GM23338 (cell line): ENCODE results near the gene MED7.

Experiments
- CREB1 ChIP-seq: fragments of 250-450 bp; sonication (Bioruptor Pico); IDR thresholded peaks from 2 replicates; pipeline ENCODE4 v1.5.0; 2020; ENCODE audit warnings: low read depth, mild to moderate bottlenecking, moderate library complexity
- EZH2 ChIP-seq: fragments of 200-600 bp; sonication (generic); IDR thresholded peaks from one replicate; pipeline ENCODE4 v1.8.0; 2017; ENCODE audit warnings: antibody characterized with exemption, mild to moderate bottlenecking, low read depth; ENCODE audit not compliant: unreplicated experiment
- EZH2phosphoT487 ChIP-seq: fragments of 200-600 bp; sonication (generic); IDR thresholded peaks from one replicate; pipeline ENCODE4 v1.8.1; 2018; ENCODE audit warnings: antibody characterized with exemption; ENCODE audit not compliant: unreplicated experiment
- JUNB ChIP-seq: IDR thresholded peaks from one replicate; pipeline ENCODE4 v1.6.1; 2016; ENCODE audit warnings: antibody characterized with exemption; ENCODE audit not compliant: unreplicated experiment
- NANOG ChIP-seq: IDR thresholded peaks from 2 replicates; pipeline ENCODE4 v1.6.1; 2016; ENCODE audit warnings: antibody characterized with exemption, borderline replicate concordance
- POLR2AphosphoS5 ChIP-seq: IDR thresholded peaks from 2 replicates; pipeline ENCODE4 v1.6.1; 2016; ENCODE audit warnings: antibody characterized with exemption, low read depth
- STAT1 ChIP-seq: IDR thresholded peaks from one replicate; pipeline ENCODE4 v1.6.1; 2016; ENCODE audit warnings: antibody characterized with exemption; ENCODE audit not compliant: unreplicated experiment
- ZNF114 ChIP-seq: fragments of 250-450 bp; sonication (Bioruptor Pico); IDR thresholded peaks from 2 replicates; pipeline ENCODE4 v1.5.0; 2020; ENCODE audit warnings: mild to moderate bottlenecking, moderate library complexity
- ZNF331 ChIP-seq: fragments of 250-450 bp; sonication (Bioruptor Pico); IDR thresholded peaks from 2 replicates; pipeline ENCODE4 v1.5.0; 2020; ENCODE audit warnings: low read depth, mild to moderate bottlenecking, moderate library complexity
- TF ChIP-seq, protein P1 (sequence below), 2 experiments: fragments of 200-600 bp in 1 of 2; sonication (generic) in 1 of 2; conservative IDR thresholded peaks; 2 replicates each; pipeline versions ENCODE4 v1.5.1 to v1.6.1; 2016 to 2017; ENCODE audit warnings: antibody characterized with exemption in 2 of 2, low read depth in 2 of 2, mild to moderate bottlenecking in 2 of 2, moderate library complexity in 1 of 2
- TF ChIP-seq, protein P2 (sequence below): IDR thresholded peaks from one replicate; pipeline ENCODE4 v1.6.1; 2018; ENCODE audit warnings: antibody characterized with exemption; ENCODE audit not compliant: unreplicated experiment
- TF ChIP-seq, protein P3 (sequence below): IDR thresholded peaks from 2 replicates; pipeline ENCODE4 v1.6.1; 2016; ENCODE audit warnings: antibody characterized with exemption
- TF ChIP-seq, protein P4 (sequence below): fragments of 250-450 bp; sonication (Bioruptor Pico); IDR thresholded peaks from 2 replicates; pipeline ENCODE4 v1.5.0; 2020; ENCODE audit warnings: mild to moderate bottlenecking, moderate library complexity

DNA sequence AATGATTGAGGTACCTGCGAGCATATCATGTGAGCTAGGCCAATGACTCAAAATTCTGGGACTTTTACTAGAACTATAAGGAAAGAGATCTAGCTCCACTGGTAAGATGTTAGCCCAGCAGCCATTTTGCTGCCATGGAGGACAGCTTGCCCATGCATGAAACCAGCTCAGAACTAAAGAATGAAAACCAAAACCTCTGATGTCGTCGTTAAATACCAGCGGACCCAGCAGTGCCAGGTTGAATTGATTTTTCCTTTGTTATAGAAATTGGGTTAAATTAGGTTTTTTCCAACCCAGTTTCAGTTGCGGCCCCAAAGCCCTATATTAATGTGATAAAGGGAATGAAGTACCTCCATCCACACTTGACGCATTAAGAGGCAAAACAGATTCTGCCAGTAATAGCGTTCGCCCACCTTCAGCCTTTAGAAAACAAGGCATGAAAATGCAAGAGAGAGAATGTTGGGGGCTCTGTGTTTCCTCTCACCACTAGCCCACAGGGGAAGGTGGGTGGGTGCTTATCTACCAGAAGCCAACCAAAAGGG lies 32.5 kb upstream of the MED7 start:
- TF ChIP-seq EZH2, result no peak
- TF ChIP-seq, protein P1, sequence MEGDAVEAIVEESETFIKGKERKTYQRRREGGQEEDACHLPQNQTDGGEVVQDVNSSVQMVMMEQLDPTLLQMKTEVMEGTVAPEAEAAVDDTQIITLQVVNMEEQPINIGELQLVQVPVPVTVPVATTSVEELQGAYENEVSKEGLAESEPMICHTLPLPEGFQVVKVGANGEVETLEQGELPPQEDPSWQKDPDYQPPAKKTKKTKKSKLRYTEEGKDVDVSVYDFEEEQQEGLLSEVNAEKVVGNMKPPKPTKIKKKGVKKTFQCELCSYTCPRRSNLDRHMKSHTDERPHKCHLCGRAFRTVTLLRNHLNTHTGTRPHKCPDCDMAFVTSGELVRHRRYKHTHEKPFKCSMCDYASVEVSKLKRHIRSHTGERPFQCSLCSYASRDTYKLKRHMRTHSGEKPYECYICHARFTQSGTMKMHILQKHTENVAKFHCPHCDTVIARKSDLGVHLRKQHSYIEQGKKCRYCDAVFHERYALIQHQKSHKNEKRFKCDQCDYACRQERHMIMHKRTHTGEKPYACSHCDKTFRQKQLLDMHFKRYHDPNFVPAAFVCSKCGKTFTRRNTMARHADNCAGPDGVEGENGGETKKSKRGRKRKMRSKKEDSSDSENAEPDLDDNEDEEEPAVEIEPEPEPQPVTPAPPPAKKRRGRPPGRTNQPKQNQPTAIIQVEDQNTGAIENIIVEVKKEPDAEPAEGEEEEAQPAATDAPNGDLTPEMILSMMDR (conservative IDR thresholded peaks at IDR 0.05; ENCODE audit: low read depth in 2 of 2), result no peak
- no peak for TF ChIP-seq JUNB
- no peak for TF ChIP-seq POLR2AphosphoS5
- TF ChIP-seq EZH2phosphoT487, result no peak
- no peak for TF ChIP-seq NANOG
- TF ChIP-seq CREB1, result no peak
- TF ChIP-seq, protein P2, sequence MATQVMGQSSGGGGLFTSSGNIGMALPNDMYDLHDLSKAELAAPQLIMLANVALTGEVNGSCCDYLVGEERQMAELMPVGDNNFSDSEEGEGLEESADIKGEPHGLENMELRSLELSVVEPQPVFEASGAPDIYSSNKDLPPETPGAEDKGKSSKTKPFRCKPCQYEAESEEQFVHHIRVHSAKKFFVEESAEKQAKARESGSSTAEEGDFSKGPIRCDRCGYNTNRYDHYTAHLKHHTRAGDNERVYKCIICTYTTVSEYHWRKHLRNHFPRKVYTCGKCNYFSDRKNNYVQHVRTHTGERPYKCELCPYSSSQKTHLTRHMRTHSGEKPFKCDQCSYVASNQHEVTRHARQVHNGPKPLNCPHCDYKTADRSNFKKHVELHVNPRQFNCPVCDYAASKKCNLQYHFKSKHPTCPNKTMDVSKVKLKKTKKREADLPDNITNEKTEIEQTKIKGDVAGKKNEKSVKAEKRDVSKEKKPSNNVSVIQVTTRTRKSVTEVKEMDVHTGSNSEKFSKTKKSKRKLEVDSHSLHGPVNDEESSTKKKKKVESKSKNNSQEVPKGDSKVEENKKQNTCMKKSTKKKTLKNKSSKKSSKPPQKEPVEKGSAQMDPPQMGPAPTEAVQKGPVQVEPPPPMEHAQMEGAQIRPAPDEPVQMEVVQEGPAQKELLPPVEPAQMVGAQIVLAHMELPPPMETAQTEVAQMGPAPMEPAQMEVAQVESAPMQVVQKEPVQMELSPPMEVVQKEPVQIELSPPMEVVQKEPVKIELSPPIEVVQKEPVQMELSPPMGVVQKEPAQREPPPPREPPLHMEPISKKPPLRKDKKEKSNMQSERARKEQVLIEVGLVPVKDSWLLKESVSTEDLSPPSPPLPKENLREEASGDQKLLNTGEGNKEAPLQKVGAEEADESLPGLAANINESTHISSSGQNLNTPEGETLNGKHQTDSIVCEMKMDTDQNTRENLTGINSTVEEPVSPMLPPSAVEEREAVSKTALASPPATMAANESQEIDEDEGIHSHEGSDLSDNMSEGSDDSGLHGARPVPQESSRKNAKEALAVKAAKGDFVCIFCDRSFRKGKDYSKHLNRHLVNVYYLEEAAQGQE, result no peak
- TF ChIP-seq STAT1, result no peak
- TF ChIP-seq ZNF114 (CRISPR knock-in tag), result no peak
- TF ChIP-seq, protein P3, sequence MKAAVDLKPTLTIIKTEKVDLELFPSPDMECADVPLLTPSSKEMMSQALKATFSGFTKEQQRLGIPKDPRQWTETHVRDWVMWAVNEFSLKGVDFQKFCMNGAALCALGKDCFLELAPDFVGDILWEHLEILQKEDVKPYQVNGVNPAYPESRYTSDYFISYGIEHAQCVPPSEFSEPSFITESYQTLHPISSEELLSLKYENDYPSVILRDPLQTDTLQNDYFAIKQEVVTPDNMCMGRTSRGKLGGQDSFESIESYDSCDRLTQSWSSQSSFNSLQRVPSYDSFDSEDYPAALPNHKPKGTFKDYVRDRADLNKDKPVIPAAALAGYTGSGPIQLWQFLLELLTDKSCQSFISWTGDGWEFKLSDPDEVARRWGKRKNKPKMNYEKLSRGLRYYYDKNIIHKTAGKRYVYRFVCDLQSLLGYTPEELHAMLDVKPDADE, result no peak
- TF ChIP-seq ZNF331 (CRISPR knock-in tag), result no peak
- TF ChIP-seq, protein P4, sequence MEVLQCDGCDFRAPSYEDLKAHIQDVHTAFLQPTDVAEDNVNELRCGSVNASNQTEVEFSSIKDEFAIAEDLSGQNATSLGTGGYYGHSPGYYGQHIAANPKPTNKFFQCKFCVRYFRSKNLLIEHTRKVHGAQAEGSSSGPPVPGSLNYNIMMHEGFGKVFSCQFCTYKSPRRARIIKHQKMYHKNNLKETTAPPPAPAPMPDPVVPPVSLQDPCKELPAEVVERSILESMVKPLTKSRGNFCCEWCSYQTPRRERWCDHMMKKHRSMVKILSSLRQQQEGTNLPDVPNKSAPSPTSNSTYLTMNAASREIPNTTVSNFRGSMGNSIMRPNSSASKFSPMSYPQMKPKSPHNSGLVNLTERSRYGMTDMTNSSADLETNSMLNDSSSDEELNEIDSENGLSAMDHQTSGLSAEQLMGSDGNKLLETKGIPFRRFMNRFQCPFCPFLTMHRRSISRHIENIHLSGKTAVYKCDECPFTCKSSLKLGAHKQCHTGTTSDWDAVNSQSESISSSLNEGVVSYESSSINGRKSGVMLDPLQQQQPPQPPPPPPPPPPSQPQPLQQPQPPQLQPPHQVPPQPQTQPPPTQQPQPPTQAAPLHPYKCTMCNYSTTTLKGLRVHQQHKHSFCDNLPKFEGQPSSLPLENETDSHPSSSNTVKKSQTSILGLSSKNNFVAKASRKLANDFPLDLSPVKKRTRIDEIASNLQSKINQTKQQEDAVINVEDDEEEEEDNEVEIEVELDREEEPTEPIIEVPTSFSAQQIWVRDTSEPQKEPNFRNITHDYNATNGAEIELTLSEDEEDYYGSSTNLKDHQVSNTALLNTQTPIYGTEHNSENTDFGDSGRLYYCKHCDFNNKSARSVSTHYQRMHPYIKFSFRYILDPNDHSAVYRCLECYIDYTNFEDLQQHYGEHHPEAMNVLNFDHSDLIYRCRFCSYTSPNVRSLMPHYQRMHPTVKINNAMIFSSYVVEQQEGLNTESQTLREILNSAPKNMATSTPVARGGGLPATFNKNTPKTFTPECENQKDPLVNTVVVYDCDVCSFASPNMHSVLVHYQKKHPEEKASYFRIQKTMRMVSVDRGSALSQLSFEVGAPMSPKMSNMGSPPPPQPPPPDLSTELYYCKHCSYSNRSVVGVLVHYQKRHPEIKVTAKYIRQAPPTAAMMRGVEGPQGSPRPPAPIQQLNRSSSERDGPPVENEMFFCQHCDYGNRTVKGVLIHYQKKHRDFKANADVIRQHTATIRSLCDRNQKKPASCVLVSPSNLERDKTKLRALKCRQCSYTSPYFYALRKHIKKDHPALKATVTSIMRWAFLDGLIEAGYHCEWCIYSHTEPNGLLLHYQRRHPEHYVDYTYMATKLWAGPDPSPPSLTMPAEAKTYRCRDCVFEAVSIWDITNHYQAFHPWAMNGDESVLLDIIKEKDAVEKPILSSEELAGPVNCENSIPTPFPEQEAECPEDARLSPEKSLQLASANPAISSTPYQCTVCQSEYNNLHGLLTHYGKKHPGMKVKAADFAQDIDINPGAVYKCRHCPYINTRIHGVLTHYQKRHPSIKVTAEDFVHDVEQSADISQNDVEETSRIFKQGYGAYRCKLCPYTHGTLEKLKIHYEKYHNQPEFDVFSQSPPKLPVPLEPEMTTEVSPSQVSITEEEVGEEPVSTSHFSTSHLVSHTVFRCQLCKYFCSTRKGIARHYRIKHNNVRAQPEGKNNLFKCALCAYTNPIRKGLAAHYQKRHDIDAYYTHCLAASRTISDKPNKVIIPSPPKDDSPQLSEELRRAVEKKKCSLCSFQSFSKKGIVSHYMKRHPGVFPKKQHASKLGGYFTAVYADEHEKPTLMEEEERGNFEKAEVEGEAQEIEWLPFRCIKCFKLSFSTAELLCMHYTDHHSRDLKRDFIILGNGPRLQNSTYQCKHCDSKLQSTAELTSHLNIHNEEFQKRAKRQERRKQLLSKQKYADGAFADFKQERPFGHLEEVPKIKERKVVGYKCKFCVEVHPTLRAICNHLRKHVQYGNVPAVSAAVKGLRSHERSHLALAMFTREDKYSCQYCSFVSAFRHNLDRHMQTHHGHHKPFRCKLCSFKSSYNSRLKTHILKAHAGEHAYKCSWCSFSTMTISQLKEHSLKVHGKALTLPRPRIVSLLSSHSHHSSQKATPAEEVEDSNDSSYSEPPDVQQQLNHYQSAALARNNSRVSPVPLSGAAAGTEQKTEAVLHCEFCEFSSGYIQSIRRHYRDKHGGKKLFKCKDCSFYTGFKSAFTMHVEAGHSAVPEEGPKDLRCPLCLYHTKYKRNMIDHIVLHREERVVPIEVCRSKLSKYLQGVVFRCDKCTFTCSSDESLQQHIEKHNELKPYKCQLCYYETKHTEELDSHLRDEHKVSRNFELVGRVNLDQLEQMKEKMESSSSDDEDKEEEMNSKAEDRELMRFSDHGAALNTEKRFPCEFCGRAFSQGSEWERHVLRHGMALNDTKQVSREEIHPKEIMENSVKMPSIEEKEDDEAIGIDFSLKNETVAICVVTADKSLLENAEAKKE (CRISPR knock-in tag), result no peak
